ENCODE results near the gene STXBP6.
"Not testable (repeated sequence)": the region's sequence is repeated elsewhere in the genome, so short reads cannot be mapped to it uniquely, and the experiment has no call there.

Gene STXBP6

GRCh38 chr14:24954700-24955037, 95.3 kb downstream of the STXBP6 start:
- DNase-seq (ENCODE audit: low read depth) = no peak

- DNase-seq (ENCODE audit: low read depth) = no peak
Observed at GRCh38 chr14:24954037-24954699, 95.8 kb downstream of the STXBP6 start.

- DNase-seq (ENCODE audit: low read depth) = no peak
Observed at GRCh38 chr14:24952851-24953666, 96.9 kb downstream of the STXBP6 start.

GRCh38 chr14:24948261-24948847, 101.6 kb downstream of the STXBP6 start:
- DNase-seq (ENCODE audit: low read depth) = no peak

- DNase-seq (ENCODE audit: low read depth) = no peak
Observed at GRCh38 chr14:24947131-24947530, 102.8 kb downstream of the STXBP6 start.

DNA sequence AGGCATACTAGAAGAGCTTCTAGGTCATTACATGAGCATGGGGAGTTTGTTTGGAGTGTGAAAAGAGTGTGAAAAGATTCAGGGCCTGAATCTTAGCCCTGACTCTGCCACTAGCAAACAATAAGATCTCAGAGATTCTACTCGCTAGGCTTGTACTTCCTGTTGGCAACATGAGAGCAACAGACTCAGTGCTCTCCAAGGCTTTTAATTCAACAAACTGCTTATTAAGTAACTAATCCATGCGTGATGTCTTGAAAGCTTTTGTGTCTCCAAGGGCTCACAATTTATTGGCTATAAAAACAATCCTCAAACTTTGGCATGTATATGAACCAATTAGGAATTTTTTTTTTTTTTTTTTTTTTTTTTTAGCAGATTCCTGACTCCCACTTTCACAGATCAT, 105.1 kb downstream of the STXBP6 start:
- no peak for DNase-seq (ENCODE audit: low read depth)

- DNase-seq (ENCODE audit: low read depth) = peak; percentile 46
Observed at GRCh38 chr14:24943024-24943423, 106.9 kb downstream of the STXBP6 start.

DNA sequence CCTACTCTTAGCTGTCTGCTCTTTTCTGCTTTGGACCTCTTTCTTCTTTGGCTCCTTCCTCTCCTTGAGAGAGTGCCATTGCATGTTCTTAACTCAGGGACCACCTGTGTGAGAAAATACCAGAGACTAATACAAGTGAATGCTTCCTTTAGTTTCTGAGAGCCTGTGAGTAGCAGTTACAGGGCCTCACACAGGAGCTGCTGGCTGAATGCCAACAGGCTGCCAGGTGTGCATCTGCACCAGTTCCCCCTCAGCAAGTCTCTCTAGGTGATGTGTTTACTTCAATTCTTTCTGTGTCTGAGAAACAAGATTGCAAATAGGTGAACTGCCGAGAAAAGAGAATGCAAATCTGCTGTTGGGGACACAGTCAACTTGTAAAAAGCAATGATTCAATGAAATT, 108.2 kb downstream of the STXBP6 start:
- DNase-seq (ENCODE audit: low read depth) = no peak

- no peak for DNase-seq (ENCODE audit: low read depth)
Observed at GRCh38 chr14:24940213-24940783, 109.6 kb downstream of the STXBP6 start.

DNA sequence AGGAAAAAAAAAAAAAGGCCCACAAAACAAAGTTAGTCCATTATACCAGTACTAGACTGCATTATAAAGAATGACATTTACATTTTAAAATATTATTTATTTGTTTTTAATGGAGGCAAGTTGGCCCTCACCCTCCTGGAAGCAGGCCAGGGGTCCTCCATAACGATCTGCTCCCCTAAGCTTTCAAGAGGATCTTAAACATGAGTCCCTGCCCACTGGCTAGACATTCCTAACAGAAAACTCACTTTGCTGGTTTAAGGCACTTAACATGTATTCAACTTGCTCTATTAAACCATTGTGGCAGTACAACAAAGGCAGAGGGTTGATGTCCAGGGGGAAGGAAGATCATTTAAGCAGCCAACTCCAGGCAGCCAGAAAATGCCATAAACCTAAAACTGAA, 111.4 kb downstream of the STXBP6 start:
- no peak for DNase-seq (ENCODE audit: low read depth)

GRCh38 chr14:24937300-24937699, 112.6 kb downstream of the STXBP6 start:
- DNase-seq (ENCODE audit: low read depth) = no peak

DNA sequence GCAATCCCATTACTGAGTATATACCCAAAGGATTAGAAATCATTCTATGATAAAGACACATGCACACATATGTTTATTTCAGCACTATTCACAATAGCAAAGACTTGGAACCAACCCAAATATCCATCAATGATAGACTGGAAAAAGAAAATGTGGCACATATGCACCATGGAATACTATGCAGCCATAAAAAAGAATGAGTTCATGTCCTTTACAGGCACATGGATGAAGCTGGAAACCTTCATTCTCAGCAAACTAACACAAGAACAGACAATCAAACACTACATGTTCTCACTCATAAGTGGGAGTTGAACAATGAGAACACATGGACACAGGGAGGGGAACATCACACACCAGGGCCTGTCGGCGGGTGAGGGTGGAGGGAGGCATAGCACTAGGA, 113.2 kb downstream of the STXBP6 start:
- not testable (repeated sequence) for DNase-seq (ENCODE audit: low read depth)

DNA sequence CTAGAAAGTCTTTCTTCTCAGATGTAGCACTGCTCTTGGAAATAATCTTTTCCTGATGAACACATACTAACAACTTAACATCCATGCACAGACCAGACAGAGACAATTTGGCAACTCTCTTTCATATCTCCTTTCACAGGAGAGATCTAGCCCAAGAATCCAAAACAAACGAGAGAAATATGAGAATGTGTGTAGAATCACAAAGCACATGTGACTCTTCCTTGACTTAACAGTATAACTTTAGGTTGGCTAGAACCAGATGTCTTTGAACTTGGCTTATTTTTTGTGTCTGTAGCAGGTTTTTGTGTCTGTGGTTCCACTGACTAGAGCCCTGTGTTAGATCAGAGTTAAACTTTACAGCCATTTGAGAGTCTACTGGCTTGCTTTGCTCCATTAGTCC, 114.2 kb downstream of the STXBP6 start:
- no peak for DNase-seq (ENCODE audit: low read depth)

GRCh38 chr14:24928386-24928900, 121.5 kb downstream of the STXBP6 start:
- no peak for DNase-seq (ENCODE audit: low read depth)

- no peak for DNase-seq (ENCODE audit: low read depth)
Observed at GRCh38 chr14:24927809-24928208, 122.1 kb downstream of the STXBP6 start.

GRCh38 chr14:24925771-24926374, 124.1 kb downstream of the STXBP6 start:
- DNase-seq (ENCODE audit: low read depth) = no peak

- DNase-seq (ENCODE audit: low read depth) = no peak
Observed at GRCh38 chr14:24924544-24924943, 125.4 kb downstream of the STXBP6 start.

DNA sequence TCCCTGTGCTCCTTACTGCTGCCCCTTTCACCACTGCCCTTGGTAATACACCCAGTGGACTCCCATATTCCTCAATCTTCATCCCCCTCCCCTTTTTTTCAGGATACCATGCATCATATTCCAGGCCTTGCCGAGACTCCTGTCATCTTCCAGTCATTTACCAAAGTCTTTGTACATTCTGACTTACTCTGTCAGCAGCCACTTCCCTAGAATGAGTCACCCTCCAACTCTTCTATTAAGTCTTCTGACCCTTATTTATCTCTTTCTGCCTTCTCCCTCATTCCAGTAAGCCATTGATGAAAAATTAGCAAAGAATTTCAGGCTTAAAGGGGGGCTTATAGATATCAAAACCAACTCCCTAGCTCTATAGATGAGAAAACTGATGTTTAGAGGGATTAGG, 128.0 kb downstream of the STXBP6 start:
- no peak for DNase-seq (ENCODE audit: low read depth)

- no peak for DNase-seq (ENCODE audit: low read depth)
Observed at GRCh38 chr14:24920265-24921075, 129.5 kb downstream of the STXBP6 start.

DNA sequence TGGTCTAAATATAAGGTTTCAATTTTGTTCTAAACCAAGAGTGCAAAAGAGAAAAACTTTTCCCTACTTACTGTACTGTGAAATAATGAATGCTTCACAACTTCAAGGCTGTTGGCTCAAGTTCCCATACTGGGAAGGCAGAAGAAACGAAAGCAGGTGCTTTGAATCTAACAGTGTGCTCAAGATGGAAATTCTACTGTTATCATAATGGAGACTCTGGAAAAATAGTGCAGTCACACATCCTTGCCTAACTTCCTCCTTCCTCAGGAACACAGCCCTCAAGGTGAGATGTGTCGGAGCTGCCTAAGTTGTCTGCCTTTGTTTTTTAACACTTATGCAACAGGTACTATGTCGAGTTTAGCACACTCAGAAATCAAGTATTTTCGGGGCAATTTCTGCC, 131.1 kb downstream of the STXBP6 start:
- DNase-seq (ENCODE audit: low read depth) = no peak

DNA sequence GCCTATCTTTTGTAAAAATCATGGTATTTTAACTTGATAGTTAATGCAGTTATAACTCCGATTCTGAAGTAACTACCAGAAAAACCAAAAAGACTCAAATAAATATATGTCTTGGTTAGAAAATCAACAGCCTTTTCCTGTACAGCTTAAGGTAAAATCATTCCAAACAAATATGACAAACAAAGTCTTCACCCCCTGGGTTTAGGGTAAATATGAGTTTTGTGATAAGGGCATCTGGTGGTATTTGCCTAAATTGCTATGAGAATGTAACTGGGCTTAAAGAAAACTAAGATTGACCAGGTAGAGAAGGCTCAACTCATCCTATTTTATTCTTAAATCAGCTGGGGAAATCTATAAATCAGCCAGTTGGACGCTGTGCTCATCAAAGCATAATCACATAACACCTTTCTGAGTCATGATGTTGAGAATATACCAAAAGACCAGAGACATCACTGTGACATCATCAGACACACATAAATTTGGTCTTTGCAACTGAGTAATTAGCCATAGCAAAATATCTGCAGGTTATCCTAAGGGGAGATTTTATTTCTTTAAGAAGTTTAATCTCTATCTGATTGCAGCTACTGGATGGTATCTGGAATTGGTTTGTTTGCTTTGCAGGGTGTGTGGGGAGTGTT, 133.9 kb downstream of the STXBP6 start:
- DNase-seq (ENCODE audit: low read depth) = no peak

Measured in fibroblast of the conjunctiva (primary cell).